H1 (cell line): ENCODE measurements around the gene TOMM7. TPM values are rescaled to one million over a fixed set of nuclear protein-coding genes. Genes with fewer than 3 reads are reported as not detected.

ENCODE experiments used
- BRCA1 ChIP-seq: IDR thresholded peaks from 2 replicates; pipeline ENCODE4 v1.6.1; 2012; ENCODE audit warnings: low read depth, low read length, improper control_type of control experiment
- CBX8 ChIP-seq: fragments of 300-800, 300-1000 bp; sonication (generic); IDR thresholded peaks from 2 replicates; pipeline ENCODE4 v1.7.1; 2016; ENCODE audit warnings: low read depth, low read length, borderline replicate concordance
- JUND ChIP-seq: IDR thresholded peaks from 2 replicates; pipeline ENCODE4 v1.6.1; 2011; ENCODE audit warnings: mild to moderate bottlenecking, improper control_type of control experiment, low read length
- TBP ChIP-seq: IDR thresholded peaks from 2 replicates; pipeline ENCODE4 v1.6.1; 2011; ENCODE audit warnings: low read depth, low read length, improper control_type of control experiment
- polyA plus RNA-seq, 7 experiments: library from polyadenylated mRNA; depleted of rRNA in 3 of 7; stranded (reverse) in 5 of 7; unstranded in 2 of 7; fragments of >200 nt in 5 of 7; fragments of 200-250 nt in 2 of 7; gene quantifications; 1 replicate in 5 of 7; 2 replicates in 1 of 7; 4 replicates in 1 of 7; pipeline versions ENCODE4 v1.2.1 to v1.2.3, GENCODE V29; 2011 to 2013; ENCODE audit warnings: missing spikeins in 2 of 7, mixed read lengths in 2 of 7
- total RNA-seq: library from RNA; stranded (reverse); fragmentation: NEBNext Ultra II Directional; extraction: Animal tissue kit (Norgen Biotek cat#: 25700); gene quantifications from 2 replicates; pipeline ENCODE4 v1.2.1, GENCODE V29; 2021

TOMM7 gene
- total and polyA plus RNA-seq, 2 of the 8 experiments (the other 6 are each of a cell fraction or from before 2014, with no cell fraction given) = 389 to 508 TPM

DNA sequence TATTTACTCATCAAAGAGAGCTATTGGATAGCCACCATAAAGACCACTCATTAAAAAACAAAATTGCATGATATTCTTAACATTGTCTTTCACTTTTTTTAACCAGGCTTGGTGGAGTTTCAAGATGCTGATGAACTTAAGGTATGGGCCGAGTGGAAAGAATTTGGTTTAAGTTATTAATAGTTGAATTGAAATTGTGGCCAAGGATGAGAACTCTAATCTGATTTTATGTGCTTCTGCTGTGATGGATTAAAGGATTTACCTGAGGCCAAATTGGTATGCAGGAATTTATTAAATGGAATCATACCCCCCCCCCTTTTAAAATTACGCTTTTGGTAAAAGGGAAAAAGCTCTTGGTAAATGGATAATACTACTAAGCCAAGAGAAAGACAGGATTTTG, 33.8 kb upstream of the TOMM7 start (continued):
- TF ChIP-seq TBP (no peak), BRCA1 (no peak), JUND (no peak), CBX8 (no peak)
